RPMI8226 (cell line): ENCODE data around the gene LMX1B.

Experiments
- DNase-seq: peaks from one replicate; pipeline ENCODE4 v3.0.0-alpha.2; 2015

The LMX1B gene

GRCh38 chr9:126619361-126620135 is 5.8 kb downstream of the LMX1B start:
- DNase-seq = no peak

GRCh38 chr9:126620478-126620877 is 6.8 kb downstream of the LMX1B start:
- no peak for DNase-seq

- no peak for DNase-seq
These were observed 7.6 kb downstream of the LMX1B start for GRCh38 chr9:126621061-126621918.

- DNase-seq = no peak
These were observed 8.4 kb downstream of the LMX1B start for GRCh38 chr9:126621919-126622735.

- DNase-seq = no peak
These were observed 9.6 kb downstream of the LMX1B start for GRCh38 chr9:126623314-126623666.

GRCh38 chr9:126623667-126624478 is 10.1 kb downstream of the LMX1B start:
- no peak for DNase-seq

GRCh38 chr9:126624479-126624826 is 10.7 kb downstream of the LMX1B start:
- no peak for DNase-seq

- no peak for DNase-seq
These were observed 11.2 kb downstream of the LMX1B start for GRCh38 chr9:126624912-126625311.

- no peak for DNase-seq
These were observed 11.8 kb downstream of the LMX1B start for GRCh38 chr9:126625329-126626126.

- no peak for DNase-seq
These were observed 12.6 kb downstream of the LMX1B start for GRCh38 chr9:126626127-126626925.

- DNase-seq = no peak
These were observed 13.2 kb downstream of the LMX1B start for GRCh38 chr9:126626926-126627233.

GRCh38 chr9:126628146-126628545 is 14.4 kb downstream of the LMX1B start:
- no peak for DNase-seq

- peak; percentile 27 for DNase-seq
These were observed 15.4 kb downstream of the LMX1B start for GRCh38 chr9:126628969-126629674.

GRCh38 chr9:126630458-126631237 is 16.9 kb downstream of the LMX1B start:
- no peak for DNase-seq

GRCh38 chr9:126631254-126631653 is 17.5 kb downstream of the LMX1B start:
- DNase-seq = no peak

- no peak for DNase-seq
These were observed 20.3 kb downstream of the LMX1B start for GRCh38 chr9:126633881-126634558.

GRCh38 chr9:126635061-126635460 is 21.3 kb downstream of the LMX1B start:
- no peak for DNase-seq

GRCh38 chr9:126635661-126636439 is 22.1 kb downstream of the LMX1B start:
- DNase-seq = peak; percentile 41
